GM15510 (cell line): ENCODE data around the gene PBX2.

Experiments
- POLR2A ChIP-seq: IDR thresholded peaks from 3 replicates; pipeline ENCODE4 v1.6.1; 2011; ENCODE audit warnings: borderline replicate concordance; ENCODE audit not compliant: insufficient read length; ENCODE audit errors: extremely low read depth

PBX2 gene

GRCh38 chr6:32194825-32195651, 5.0 kb upstream of the PBX2 start:
- TF ChIP-seq POLR2A: peak; percentile 54

GRCh38 chr6:32194388-32194787, 4.4 kb upstream of the PBX2 start:
- no peak for TF ChIP-seq POLR2A

GRCh38 chr6:32192608-32193039, 2.6 kb upstream of the PBX2 start, which contains the start of gene GPSM3:
Gene GPSM3, minus strand, starts transcription at chr6:32192643. Its CDS starts 130 bp downstream, at chr6:32192513.
- peak; percentile 51 for TF ChIP-seq POLR2A

- no peak for TF ChIP-seq POLR2A
Observed at GRCh38 chr6:32191696-32192607, 1.9 kb upstream of the PBX2 start.

- no peak for TF ChIP-seq POLR2A
Observed at GRCh38 chr6:32190911-32191677, 1.1 kb upstream of the PBX2 start.

- no peak for TF ChIP-seq POLR2A
Observed at GRCh38 chr6:32189742-32190053, 304 bp downstream of the PBX2 start.

GRCh38 chr6:32189069-32189741, 797 bp downstream of the PBX2 start:
- TF ChIP-seq POLR2A: no peak

GRCh38 chr6:32188381-32189068, 1.5 kb downstream of the PBX2 start:
- TF ChIP-seq POLR2A: no peak

- TF ChIP-seq POLR2A: no peak
Observed at GRCh38 chr6:32187009-32187709, 2.8 kb downstream of the PBX2 start.

GRCh38 chr6:32184084-32184640, 5.8 kb downstream of the PBX2 start, which contains the start of gene AGER:
Gene AGER, minus strand, starts transcription at chr6:32184253. Its CDS starts 31 bp downstream, at chr6:32184222.
- TF ChIP-seq POLR2A: no peak

GRCh38 chr6:32183483-32184083, 6.4 kb downstream of the PBX2 start:
- TF ChIP-seq POLR2A: no peak

GRCh38 chr6:32183030-32183429, 7.0 kb downstream of the PBX2 start:
- TF ChIP-seq POLR2A: no peak
